EH (cell line): ENCODE data around the gene PDGFRB.

ENCODE experiments used
- DNase-seq: peaks from one replicate; pipeline ENCODE4 v3.0.0-alpha.2; 2015; ENCODE audit warnings: low read depth

Gene PDGFRB

GRCh38 chr5:150144246-150144801, 11.3 kb downstream of the PDGFRB start:
- peak; percentile 87 for DNase-seq

- DNase-seq, result peak; percentile 99
Observed at GRCh38 chr5:150143350-150144245, 12.0 kb downstream of the PDGFRB start.

GRCh38 chr5:150142959-150143349, 12.7 kb downstream of the PDGFRB start:
- peak; percentile 97 for DNase-seq

- DNase-seq, result no peak
Observed at GRCh38 chr5:150142185-150142958, 13.3 kb downstream of the PDGFRB start.

GRCh38 chr5:150141544-150142184, 14.0 kb downstream of the PDGFRB start:
- peak; percentile 98 for DNase-seq

GRCh38 chr5:150140830-150141229, 14.8 kb downstream of the PDGFRB start:
- peak; percentile 97 for DNase-seq

GRCh38 chr5:150139334-150139733, 16.3 kb downstream of the PDGFRB start:
- peak; percentile 93 for DNase-seq

GRCh38 chr5:150138551-150139265, 16.9 kb downstream of the PDGFRB start:
- peak; percentile 98 for DNase-seq

- DNase-seq, result peak; percentile 55
Observed at GRCh38 chr5:150137997-150138396, 17.6 kb downstream of the PDGFRB start.

GRCh38 chr5:150137168-150137957, 18.3 kb downstream of the PDGFRB start:
- peak; percentile 84 for DNase-seq

- DNase-seq, result no peak
Observed at GRCh38 chr5:150136305-150137167, 19.1 kb downstream of the PDGFRB start.

GRCh38 chr5:150135557-150136304, 19.9 kb downstream of the PDGFRB start:
- DNase-seq, result no peak

GRCh38 chr5:150134198-150134588, 21.5 kb downstream of the PDGFRB start:
- DNase-seq, result no peak

- DNase-seq, result no peak
Observed at GRCh38 chr5:150133581-150134197, 22.0 kb downstream of the PDGFRB start.

- DNase-seq, result no peak
Observed at GRCh38 chr5:150132740-150133139, 22.9 kb downstream of the PDGFRB start.

- peak; percentile 55 for DNase-seq
Observed at GRCh38 chr5:150131978-150132694, 23.5 kb downstream of the PDGFRB start.

- peak; percentile 51 for DNase-seq
Observed at GRCh38 chr5:150131461-150131860, 24.2 kb downstream of the PDGFRB start.

- no peak for DNase-seq
Observed at GRCh38 chr5:150130493-150130922, 25.1 kb downstream of the PDGFRB start.
